Trophoblast cell (in vitro differentiated cells and primary cell): Measurements from ENCODE around the gene DNAL1.

Experiments used
- DNase-seq, 2 donors: peaks; one replicate each; pipeline ENCODE4 v3.0.0-alpha.2; 2016
- H2AFZ ChIP-seq: 2 replicates; pipeline ENCODE4 v1.6.1; 2013; ENCODE audit warnings: low read length, moderate library complexity, mild to moderate bottlenecking; ENCODE audit not compliant: insufficient read depth, poor library complexity
- H2AK5ac ChIP-seq: 2 replicates; pipeline ENCODE4 v1.6.1; 2013; ENCODE audit warnings: mild to moderate bottlenecking, low read length
- H2BK120ac ChIP-seq: 2 replicates; pipeline ENCODE4 v1.6.1; 2013; ENCODE audit warnings: low read length, mild to moderate bottlenecking, moderate library complexity; ENCODE audit not compliant: insufficient read depth, poor library complexity
- H2BK12ac ChIP-seq: 2 replicates; pipeline ENCODE4 v1.6.1; 2013; ENCODE audit warnings: mild to moderate bottlenecking, low read length, moderate library complexity
- H2BK5ac ChIP-seq: 2 replicates; pipeline ENCODE4 v1.6.1; 2013; ENCODE audit warnings: low read length, low read depth, moderate library complexity, mild to moderate bottlenecking; ENCODE audit not compliant: poor library complexity
- H3K14ac ChIP-seq: 2 replicates; pipeline ENCODE4 v1.6.1; 2013; ENCODE audit warnings: mild to moderate bottlenecking, low read length
- H3K18ac ChIP-seq: 2 replicates; pipeline ENCODE4 v1.6.1; 2013; ENCODE audit warnings: mild to moderate bottlenecking, low read length
- H3K23ac ChIP-seq: 2 replicates; pipeline ENCODE4 v1.6.1; 2013; ENCODE audit warnings: low read length
- H3K27ac ChIP-seq: 2 replicates; pipeline ENCODE4 v1.5.1; 2013; ENCODE audit warnings: low read depth, mild to moderate bottlenecking, inconsistent platforms, low read length, moderate library complexity
- H3K27me3 ChIP-seq: 2 replicates; pipeline ENCODE4 v1.6.1; 2013; ENCODE audit warnings: inconsistent platforms, mild to moderate bottlenecking, low read length, moderate library complexity; ENCODE audit not compliant: insufficient read depth
- H3K36me3 ChIP-seq, 2 experiments: 1 replicate in 1 of 2; 2 replicates in 1 of 2; pipeline ENCODE4 v1.6.1; 2013; ENCODE audit warnings: low read length in 2 of 2, mild to moderate bottlenecking in 2 of 2, moderate library complexity in 1 of 2; ENCODE audit not compliant: insufficient read depth in 2 of 2, control insufficient read depth in 1 of 2
- H3K4ac ChIP-seq: 2 replicates; pipeline ENCODE4 v1.6.1; 2013; ENCODE audit warnings: low read depth, mild to moderate bottlenecking, low read length, moderate library complexity
- H3K4me1 ChIP-seq, 2 experiments: 1 replicate in 1 of 2; 2 replicates in 1 of 2; pipeline ENCODE4 v1.6.1; 2013; ENCODE audit warnings: low read length in 2 of 2, mild to moderate bottlenecking in 2 of 2, moderate library complexity in 1 of 2; ENCODE audit not compliant: insufficient read depth in 2 of 2, control insufficient read depth in 1 of 2
- H3K4me2 ChIP-seq: 2 replicates; pipeline ENCODE4 v1.6.1; 2013; ENCODE audit warnings: inconsistent platforms, mild to moderate bottlenecking, low read length, moderate library complexity
- H3K4me3 ChIP-seq: 2 replicates; pipeline ENCODE4 v1.5.1; 2013; ENCODE audit warnings: mild to moderate bottlenecking, low read depth, low read length, inconsistent platforms
- H3K79me1 ChIP-seq: one replicate; pipeline ENCODE4 v1.6.1; 2013; ENCODE audit warnings: low read length
- H3K79me2 ChIP-seq: 2 replicates; pipeline ENCODE4 v1.6.1; 2013; ENCODE audit warnings: low read length, mild to moderate bottlenecking; ENCODE audit not compliant: control insufficient read depth, insufficient read depth, poor library complexity
- H3K9ac ChIP-seq: 2 replicates; pipeline ENCODE4 v1.6.1; 2013; ENCODE audit warnings: mild to moderate bottlenecking, low read length
- H3K9me3 ChIP-seq: 2 replicates; pipeline ENCODE4 v1.6.1; 2013; ENCODE audit warnings: low read depth, mild to moderate bottlenecking, control low read depth, inconsistent platforms, low read length; ENCODE audit not compliant: insufficient read depth
- H4K12ac ChIP-seq: 2 replicates; pipeline ENCODE4 v1.6.1; 2013; ENCODE audit warnings: low read depth, mild to moderate bottlenecking, low read length, moderate library complexity
- H4K8ac ChIP-seq: 2 replicates; pipeline ENCODE4 v1.6.1; 2013; ENCODE audit warnings: low read depth, mild to moderate bottlenecking, low read length, moderate library complexity
- H4K91ac ChIP-seq: one replicate; pipeline ENCODE4 v1.6.1; 2013; ENCODE audit warnings: low read depth, mild to moderate bottlenecking, low read length, moderate library complexity
- WGBS: extraction: QIAGEN DNeasy Blood & Tissue Kit; methylation state at CpG from one replicate; pipeline ENCODE4 v1.1.7; 2013; ENCODE audit warnings: missing lambda C conversion rate; ENCODE audit not compliant: insufficient read length, insufficient coverage; ENCODE audit errors: extremely low coverage; 5-methylcytosine and 5-hydroxymethylcytosine counted together

Gene DNAL1

GRCh38 chr14:73623504-73624054 is 21.2 kb upstream of the DNAL1 start:
- Histone ChIP-seq H3K36me3 (no peaks in the 10 kb centered on the region), H3K18ac (no peak overlapping the region), H2AK5ac (no peak overlapping the region), H2BK12ac (no peak overlapping the region), H2BK120ac (no peak overlapping the region), H4K91ac (no peak overlapping the region), H2BK5ac (no peak overlapping the region), H3K4me1 (no peaks in the 10 kb centered on the region), H3K4me3 (no peak overlapping the region), H3K14ac (no peak overlapping the region), H3K9ac (no peak overlapping the region), H3K4me2 (no peak overlapping the region), H3K79me2 (no peaks in the 10 kb centered on the region), H3K9me3 (no peaks in the 10 kb centered on the region), H4K12ac (no peak overlapping the region), H4K8ac (no peak overlapping the region), H3K27me3 (no peaks in the 10 kb centered on the region), H3K27ac (no peak overlapping the region), H3K23ac (no peak overlapping the region), H2AFZ (no peak overlapping the region), H3K79me1 (no peaks in the 10 kb centered on the region), H3K4ac (no peak overlapping the region)
- DNase-seq = peak in 1 of 2 donors; percentile 44
- no CpG with 5 or more reads among the region's 4 CpGs for WGBS

GRCh38 chr14:73625706-73626105 is 19.1 kb upstream of the DNAL1 start:
- H2BK12ac ChIP-seq = no peak overlapping the region
- H3K14ac ChIP-seq = no peak overlapping the region
- H3K27me3 ChIP-seq = no peaks in the 10 kb centered on the region
- H3K4me2 ChIP-seq = no peak overlapping the region
- H3K27ac ChIP-seq = no peak overlapping the region
- no peak overlapping the region for H3K23ac ChIP-seq
- H3K36me3 ChIP-seq = no peaks in the 10 kb centered on the region
- no peak overlapping the region for H4K91ac ChIP-seq
- H2AFZ ChIP-seq = no peak overlapping the region
- H3K4me3 ChIP-seq = no peak overlapping the region
- peaks cover 2% of the 10 kb centered on the region for H3K79me1 ChIP-seq
- no peak overlapping the region for H3K18ac ChIP-seq
- no peak overlapping the region for H3K9ac ChIP-seq
- no peak overlapping the region for H2BK5ac ChIP-seq
- DNase-seq = no peak
- H2AK5ac ChIP-seq = no peak overlapping the region
- H4K8ac ChIP-seq = no peak overlapping the region
- no peaks in the 10 kb centered on the region for H3K9me3 ChIP-seq
- H3K4me1 ChIP-seq = peaks cover 3 to 5% of the 10 kb centered on the region in 2 experiments
- no peak overlapping the region for H2BK120ac ChIP-seq
- H3K4ac ChIP-seq = no peak overlapping the region
- no CpG with 5 or more reads among the region's 1 CpG for whole genome bisulfite sequencing
- H3K79me2 ChIP-seq = no peaks in the 10 kb centered on the region
- no peak overlapping the region for H4K12ac ChIP-seq

DNA sequence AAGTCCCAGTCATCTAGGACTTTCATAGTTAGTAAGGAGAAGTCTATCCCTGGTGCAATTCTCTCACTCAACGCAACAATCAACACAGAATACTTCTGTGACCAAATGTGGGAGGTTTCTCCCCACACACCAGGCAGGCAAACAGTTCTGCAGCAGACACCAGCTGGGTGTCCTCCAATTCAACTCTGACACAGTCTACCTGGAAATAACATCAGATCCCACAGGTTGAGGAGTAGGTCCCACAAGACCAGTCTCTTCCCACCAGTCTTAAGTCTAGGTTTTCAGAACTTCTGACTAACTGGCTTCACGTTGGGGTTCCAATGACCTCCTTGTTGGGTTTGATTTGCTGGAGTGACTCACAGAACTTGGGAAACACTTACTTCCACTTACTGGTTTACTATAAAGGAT is 17.6 kb upstream of the DNAL1 start:
- H2AK5ac ChIP-seq = no peak overlapping the region
- H3K4me3 ChIP-seq = no peak overlapping the region
- H3K4ac ChIP-seq = no peak overlapping the region
- no CpG with 5 or more reads among the region's 2 CpGs for WGBS
- H4K8ac ChIP-seq = no peak overlapping the region
- no peak overlapping the region for H2BK5ac ChIP-seq
- H3K14ac ChIP-seq = no peak overlapping the region
- peaks cover 2% of the 10 kb centered on the region for H3K79me1 ChIP-seq
- no peaks in the 10 kb centered on the region for H3K79me2 ChIP-seq
- no peak overlapping the region for H3K23ac ChIP-seq
- no peaks in the 10 kb centered on the region for H3K27me3 ChIP-seq
- no peak for DNase-seq
- H2BK12ac ChIP-seq = no peak overlapping the region
- no peak overlapping the region for H3K18ac ChIP-seq
- H3K4me1 ChIP-seq = peaks cover 3 to 5% of the 10 kb centered on the region in 2 experiments
- no peaks in the 10 kb centered on the region for H3K36me3 ChIP-seq
- no peaks in the 10 kb centered on the region for H3K9me3 ChIP-seq
- no peak overlapping the region for H3K9ac ChIP-seq
- no peak overlapping the region for H4K91ac ChIP-seq
- H2BK120ac ChIP-seq = no peak overlapping the region
- H2AFZ ChIP-seq = no peak overlapping the region
- H3K27ac ChIP-seq = no peak overlapping the region
- H3K4me2 ChIP-seq = no peak overlapping the region
- no peak overlapping the region for H4K12ac ChIP-seq

- H2AFZ ChIP-seq = no peak overlapping the region
- peak overlapping the region; percentile 61 for H2BK5ac ChIP-seq
- no peak overlapping the region for H3K18ac ChIP-seq
- H3K23ac ChIP-seq = no peak overlapping the region
- peak overlapping the region; percentile 41 for H4K91ac ChIP-seq
- H3K4ac ChIP-seq = peak overlapping the region; percentile 53
- H3K79me1 ChIP-seq = peaks cover 2% of the 10 kb centered on the region
- H3K9ac ChIP-seq = no peak overlapping the region
- DNase-seq = peak; percentile 86 to 91
- no peaks in the 10 kb centered on the region for H3K36me3 ChIP-seq
- peak overlapping the region; percentile 44 for H2BK120ac ChIP-seq
- H4K8ac ChIP-seq = peak overlapping the region; percentile 54
- H3K4me3 ChIP-seq = no peak overlapping the region
- no peaks in the 10 kb centered on the region for H3K27me3 ChIP-seq
- WGBS = no CpG with 5 or more reads among the region's 10 CpGs
- H4K12ac ChIP-seq = peak overlapping the region; percentile 34
- no peaks in the 10 kb centered on the region for H3K79me2 ChIP-seq
- H2BK12ac ChIP-seq = peak overlapping the region; percentile 85
- peak overlapping the region; percentile 21 for H3K4me2 ChIP-seq
- H3K9me3 ChIP-seq = no peaks in the 10 kb centered on the region
- H3K27ac ChIP-seq = peak overlapping the region; percentile 25
- peaks cover 6 to 12% of the 10 kb centered on the region in 2 experiments for H3K4me1 ChIP-seq
- no peak overlapping the region for H2AK5ac ChIP-seq
- H3K14ac ChIP-seq = peak overlapping the region; percentile 64
Measured at GRCh38 chr14:73630009-73630780, 14.6 kb upstream of the DNAL1 start.
